GM15510 (cell line): ENCODE results near the gene RETSAT.

ENCODE experiments used
- POLR2A ChIP-seq: IDR thresholded peaks from 3 replicates; pipeline ENCODE4 v1.6.1; 2011; ENCODE audit warnings: borderline replicate concordance; ENCODE audit not compliant: insufficient read length; ENCODE audit errors: extremely low read depth

RETSAT gene

GRCh38 chr2:85324639-85325465, 29.5 kb downstream of the RETSAT start:
- no peak for TF ChIP-seq POLR2A

- TF ChIP-seq POLR2A, result no peak
Measured at GRCh38 chr2:85323351-85323987, 30.9 kb downstream of the RETSAT start.

- no peak for TF ChIP-seq POLR2A
Measured at GRCh38 chr2:85319796-85320195, 34.5 kb downstream of the RETSAT start.

GRCh38 chr2:85318222-85319074, 35.9 kb downstream of the RETSAT start:
- TF ChIP-seq POLR2A, result no peak

- TF ChIP-seq POLR2A, result no peak
Measured at GRCh38 chr2:85314884-85315242, 39.5 kb downstream of the RETSAT start.

- no peak for TF ChIP-seq POLR2A
Measured at GRCh38 chr2:85312404-85312803, 41.9 kb downstream of the RETSAT start.

GRCh38 chr2:85310330-85310729, 44.0 kb downstream of the RETSAT start:
- TF ChIP-seq POLR2A, result no peak

- TF ChIP-seq POLR2A, result no peak
Measured at GRCh38 chr2:85309699-85310321, 44.5 kb downstream of the RETSAT start.

GRCh38 chr2:85308896-85309555, 45.3 kb downstream of the RETSAT start:
- TF ChIP-seq POLR2A, result no peak

- no peak for TF ChIP-seq POLR2A
Measured at GRCh38 chr2:85308201-85308600, 46.1 kb downstream of the RETSAT start.

GRCh38 chr2:85307527-85307897, 46.8 kb downstream of the RETSAT start:
- TF ChIP-seq POLR2A, result no peak

GRCh38 chr2:85303780-85304531, 50.4 kb downstream of the RETSAT start:
- no peak for TF ChIP-seq POLR2A

- no peak for TF ChIP-seq POLR2A
Measured at GRCh38 chr2:85302121-85302520, 52.2 kb downstream of the RETSAT start.
